Renal cortical epithelial cell (primary cell): ENCODE data around the gene RMND5A. TPM values are rescaled to one million over a fixed set of nuclear protein-coding genes. Genes with fewer than 3 reads are reported as not detected.
"Not testable (repeated sequence)": the region's sequence is repeated elsewhere in the genome, so short reads cannot be mapped to it uniquely, and the experiment has no call there.

Experiments used
- DNase-seq: peaks from one replicate; pipeline ENCODE4 v3.0.0-alpha.2; 2011; ENCODE audit warnings: low read depth
- total RNA-seq: library from RNA; depleted of rRNA; stranded (reverse); fragments of >200 nt; gene quantifications from 2 replicates; pipeline ENCODE4 v1.2.3, GENCODE V29; 2014

The RMND5A gene
- total RNA-seq, 1 donor from 2014 or later = 72.5 TPM

DNA sequence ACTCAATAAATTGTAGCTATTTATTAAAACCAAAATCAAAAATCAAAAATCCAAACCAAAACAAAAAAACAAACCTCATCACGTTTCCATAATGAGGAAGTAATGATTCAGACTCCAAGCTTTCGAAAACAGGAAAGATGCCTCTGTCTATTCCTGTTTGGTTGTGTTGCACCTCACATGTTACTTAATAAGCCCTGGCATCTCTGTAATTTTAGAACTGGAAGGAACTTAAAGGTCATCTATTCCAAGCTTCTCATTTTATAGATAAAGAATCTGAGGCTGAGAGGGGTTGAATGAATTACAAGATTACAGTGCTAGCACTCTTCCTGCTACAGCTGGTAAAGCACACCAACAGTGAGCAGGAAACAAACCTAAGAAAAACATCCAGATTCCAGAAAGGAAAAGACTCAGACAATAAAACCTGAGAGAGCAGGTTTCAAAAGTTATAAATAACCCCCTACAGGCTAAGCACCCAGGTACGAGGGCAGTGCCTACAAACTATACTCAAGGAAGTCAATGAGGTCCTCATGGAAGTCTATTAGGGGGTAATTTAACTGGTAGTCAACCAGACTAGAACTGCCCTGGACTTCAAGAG lies 5.4 kb upstream of the RMND5A start:
- not testable (repeated sequence) for DNase-seq

DNA sequence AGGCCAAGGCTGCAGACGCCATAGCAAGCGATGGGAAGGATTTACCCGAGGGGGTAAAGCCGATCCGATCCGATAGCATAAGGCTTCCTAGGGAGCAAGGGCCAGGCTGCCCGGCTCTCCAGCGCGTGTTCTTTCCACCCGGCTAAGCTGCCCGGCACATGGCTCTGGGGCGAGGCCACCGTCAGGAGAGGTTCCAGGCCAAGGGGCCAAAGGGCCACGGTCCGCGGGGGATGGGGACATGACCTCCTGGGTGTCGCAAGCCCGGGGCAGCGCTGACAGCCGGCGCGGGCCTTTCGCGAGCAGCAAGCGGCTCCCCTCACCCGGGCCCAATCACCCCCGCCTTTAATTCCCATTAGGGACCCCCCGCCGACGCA lies 841 bp upstream of the RMND5A start:
- not testable (repeated sequence) for DNase-seq

DNA sequence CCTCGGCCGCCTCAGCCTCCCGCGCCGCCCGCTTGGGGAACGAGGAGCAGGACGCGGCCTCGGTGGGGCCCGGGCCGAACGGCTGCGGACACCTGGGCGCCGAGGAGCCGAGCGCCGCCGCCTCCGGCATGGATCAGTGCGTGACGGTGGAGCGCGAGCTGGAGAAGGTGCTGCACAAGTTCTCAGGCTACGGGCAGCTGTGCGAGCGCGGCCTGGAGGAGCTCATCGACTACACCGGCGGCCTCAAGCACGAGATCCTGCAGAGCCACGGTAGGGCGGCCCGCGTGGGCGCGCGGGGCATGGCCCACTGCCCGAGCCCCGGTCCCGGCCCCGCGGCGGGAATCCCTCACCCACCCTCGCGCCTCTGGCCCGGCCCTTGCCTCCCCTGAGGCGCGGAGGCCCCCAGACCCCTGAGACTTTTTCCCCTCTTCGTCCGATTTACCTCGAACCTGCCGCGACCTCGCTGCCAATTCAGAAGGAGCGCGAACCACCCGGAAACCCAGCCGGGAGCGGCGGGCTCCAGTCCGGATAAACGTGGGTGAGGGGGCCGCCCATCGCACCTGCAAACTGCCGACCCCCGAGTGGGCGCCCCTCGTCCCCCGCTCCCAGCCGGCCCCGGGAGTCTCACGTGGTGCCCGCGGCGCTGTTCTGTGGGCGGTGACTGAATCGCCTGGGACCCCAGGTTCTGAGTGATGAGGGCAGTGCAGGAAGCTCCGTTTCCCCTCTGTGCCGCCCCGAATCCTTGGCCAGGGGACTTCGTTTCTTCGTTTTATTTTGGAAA lies 639 bp downstream of the RMND5A start:
- DNase-seq = not testable (repeated sequence)

DNA sequence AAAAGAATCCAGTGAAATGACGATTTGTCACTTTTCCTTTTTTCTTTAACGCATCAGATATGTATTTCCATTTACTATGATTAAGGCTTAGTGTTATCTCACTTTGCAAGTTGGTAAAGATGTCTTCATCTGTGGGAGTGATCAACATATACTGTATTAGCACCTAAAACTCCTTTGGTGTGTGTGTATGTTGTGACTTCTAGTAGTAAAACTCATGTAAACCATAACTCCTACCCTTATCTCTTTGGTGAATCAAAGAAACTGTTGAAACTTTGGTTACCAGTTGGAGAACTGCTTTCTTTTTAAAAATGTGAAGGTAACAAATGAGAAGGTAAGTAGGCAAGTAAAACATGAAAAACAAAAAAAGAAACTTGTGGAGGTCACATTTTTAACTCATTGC lies 5.6 kb downstream of the RMND5A start:
- DNase-seq = not testable (repeated sequence)

DNA sequence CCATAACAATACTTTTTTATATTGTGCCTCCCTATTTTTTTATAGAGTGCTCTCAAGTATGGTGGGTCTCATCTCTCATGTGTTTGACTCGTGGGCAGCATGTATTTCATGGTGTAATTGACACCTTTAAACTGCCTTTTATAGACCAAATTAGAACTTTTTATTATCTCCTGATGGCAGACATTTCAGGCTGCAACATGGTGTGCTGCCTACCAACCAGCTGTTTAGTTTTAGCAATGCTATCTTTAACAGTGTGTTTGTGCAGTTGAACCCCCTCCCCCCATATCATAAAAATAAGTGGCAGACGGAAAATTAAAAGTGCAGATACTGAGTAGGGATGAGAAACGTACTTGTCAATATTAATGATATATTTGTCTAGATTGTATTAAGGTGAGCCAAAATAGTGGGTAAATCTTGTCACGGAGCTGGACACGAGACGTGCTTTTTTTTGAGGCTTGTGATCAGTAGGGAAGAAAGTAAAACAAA lies 12.0 kb downstream of the RMND5A start:
- DNase-seq = not testable (repeated sequence)

DNA sequence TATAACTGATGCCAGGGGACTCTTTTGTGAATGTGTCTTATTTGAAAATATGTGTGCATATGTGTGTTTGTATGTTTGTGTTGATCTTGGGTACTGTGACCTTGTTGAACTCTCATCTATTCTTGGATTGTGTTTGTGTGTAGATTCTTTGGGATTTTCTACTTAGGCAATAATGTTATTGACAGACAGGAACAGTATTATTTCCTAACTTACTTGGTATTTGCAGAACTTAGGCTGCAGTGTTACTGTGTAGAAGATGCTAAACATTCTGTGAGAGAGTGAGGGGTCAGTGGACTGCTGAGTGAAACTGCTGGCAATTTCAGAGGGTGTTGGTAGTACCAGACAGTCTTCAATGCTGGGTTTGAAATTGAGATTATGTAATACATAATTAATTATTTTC lies 12.7 kb downstream of the RMND5A start:
- not testable (repeated sequence) for DNase-seq

DNA sequence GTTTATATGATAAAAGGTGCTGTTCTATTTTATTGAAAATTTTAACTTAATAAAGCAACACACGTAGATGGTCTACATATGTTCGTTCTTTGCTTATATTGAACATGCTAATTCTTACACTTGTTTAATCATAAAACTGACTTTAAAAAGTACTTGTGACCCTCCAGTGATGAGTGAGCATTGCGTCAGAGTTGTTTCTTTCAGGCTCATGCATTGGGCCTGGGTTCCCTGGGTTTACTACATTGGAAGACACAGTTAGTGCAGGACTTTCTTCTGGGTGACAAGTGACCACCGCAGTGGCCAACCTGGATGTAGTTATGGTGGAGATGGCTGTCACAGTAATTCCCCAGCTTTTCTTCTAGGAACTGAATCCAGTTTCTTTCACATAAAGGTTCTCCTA lies 13.4 kb downstream of the RMND5A start:
- not testable (repeated sequence) for DNase-seq

DNA sequence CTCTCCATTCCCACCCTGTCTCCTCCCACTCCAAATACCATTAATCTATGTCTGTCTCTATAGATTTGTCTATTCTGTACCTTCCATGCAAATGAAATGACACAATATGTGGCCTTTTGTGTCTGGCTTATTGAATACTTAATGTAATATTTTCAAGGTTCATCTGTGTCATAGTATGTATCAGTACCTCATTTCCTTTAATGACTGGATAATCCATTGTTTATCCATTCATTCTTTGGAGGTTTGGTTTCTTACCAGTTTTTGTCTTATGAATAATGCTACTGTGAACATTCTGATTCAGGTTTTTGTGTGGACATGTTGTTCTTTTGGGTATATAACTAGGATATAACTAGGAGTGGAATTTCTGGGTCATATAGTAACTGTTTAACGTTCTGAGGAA lies 14.8 kb downstream of the RMND5A start:
- not testable (repeated sequence) for DNase-seq

DNA sequence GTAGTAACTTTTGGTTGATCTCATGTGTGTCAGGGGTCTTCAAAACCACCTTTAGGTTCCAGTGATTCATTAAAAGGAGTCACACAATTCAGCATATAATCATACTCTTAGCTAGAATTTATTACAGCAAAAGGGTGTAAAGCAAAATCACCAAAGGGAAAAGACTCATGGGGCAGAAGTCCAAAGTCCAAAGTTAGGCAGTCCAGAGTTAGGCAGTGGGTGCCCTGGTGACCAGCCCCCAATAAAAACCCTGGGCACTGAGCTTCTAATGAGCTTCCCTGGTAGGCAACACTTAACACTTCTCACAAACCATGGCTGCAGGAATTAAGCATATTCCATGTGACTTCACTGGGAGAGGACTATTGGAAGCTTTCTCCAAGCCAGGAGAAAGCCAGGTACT lies 19.4 kb downstream of the RMND5A start:
- DNase-seq = not testable (repeated sequence)

DNA sequence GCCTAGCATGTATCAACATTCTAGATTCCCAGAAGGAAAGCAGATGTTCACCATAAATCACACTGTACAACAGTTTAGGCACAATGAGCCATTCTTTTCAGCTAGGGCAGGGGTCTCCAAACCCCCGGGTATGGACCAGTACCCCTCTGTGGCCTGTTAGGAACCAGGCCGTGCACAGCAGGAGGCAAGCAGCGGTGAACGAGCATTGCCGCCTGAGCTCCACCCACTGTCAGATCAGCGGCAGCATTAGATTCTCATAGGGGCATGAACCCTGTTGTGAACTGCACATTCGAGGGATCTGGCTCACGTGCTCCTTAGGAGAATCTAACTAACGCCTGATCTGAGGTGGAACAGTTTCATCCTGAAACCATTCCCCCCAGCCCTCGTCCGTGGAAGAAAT lies 19.8 kb downstream of the RMND5A start:
- DNase-seq = not testable (repeated sequence)

DNA sequence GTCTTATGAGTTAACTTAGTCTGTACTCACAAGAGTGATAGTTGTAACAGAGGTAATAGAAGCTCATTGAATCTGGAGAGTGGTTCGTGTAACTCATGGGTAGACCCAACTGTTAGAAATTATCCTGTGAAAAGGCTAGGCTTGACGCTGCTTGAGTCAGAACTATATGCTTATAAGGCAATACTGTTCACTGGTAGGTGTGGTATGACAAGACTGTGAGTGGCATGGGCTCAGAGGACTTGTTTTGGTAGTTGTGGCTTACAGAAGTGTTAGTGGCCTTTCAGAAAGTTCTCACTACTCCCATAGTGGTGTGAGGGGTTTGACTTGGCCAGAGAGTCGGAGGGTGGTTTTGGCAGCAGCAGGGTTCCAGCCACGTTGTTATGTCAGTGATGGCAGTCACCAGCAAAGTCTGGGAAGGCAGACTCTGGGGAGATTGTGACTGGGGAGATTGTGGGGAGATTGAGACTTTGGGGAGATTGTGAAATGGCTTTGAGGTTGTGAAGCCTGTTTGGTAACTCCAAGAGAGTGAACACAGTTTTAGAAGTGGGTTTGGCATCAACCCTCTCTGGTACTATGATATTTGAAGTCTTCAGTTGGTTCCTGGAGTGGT lies 21.9 kb downstream of the RMND5A start:
- not testable (repeated sequence) for DNase-seq

DNA sequence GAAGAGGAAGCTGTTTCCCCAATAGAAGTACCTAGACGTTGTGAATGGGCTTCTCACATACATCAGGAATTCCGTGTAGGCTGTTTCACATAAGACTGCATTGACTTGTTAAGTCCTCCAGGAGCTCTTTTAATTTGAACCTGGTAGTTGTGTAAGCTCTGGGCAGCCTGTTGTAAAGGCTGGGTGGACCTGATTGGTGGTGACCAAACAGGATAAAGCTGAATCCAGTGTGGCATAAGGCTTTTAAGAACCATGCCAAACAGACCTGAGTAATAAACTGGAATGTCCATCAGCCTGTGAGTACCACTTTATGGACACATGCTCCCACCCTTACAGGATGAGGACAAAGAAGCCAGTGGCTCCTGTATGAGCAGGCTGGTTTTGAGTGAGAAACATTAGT lies 24.1 kb downstream of the RMND5A start:
- DNase-seq = no peak

DNA sequence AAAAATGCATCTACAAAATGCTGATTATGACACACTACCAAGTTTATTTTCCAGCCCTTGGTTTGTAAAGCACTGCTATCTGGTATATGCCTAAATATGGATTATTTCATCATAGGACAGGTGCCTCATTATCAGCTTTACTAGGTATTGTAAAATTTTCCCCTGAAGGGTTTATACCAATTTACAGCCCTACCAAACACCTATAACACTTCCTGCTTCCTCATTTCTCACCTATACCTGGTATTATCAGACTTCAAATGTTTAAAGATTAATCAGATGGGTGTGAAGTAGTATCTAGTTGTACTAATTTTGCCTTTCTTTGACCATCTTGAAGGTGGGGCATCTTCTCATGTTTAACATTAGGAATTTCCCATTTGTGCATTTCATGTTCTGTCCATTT lies 26.8 kb downstream of the RMND5A start:
- no peak for DNase-seq

DNA sequence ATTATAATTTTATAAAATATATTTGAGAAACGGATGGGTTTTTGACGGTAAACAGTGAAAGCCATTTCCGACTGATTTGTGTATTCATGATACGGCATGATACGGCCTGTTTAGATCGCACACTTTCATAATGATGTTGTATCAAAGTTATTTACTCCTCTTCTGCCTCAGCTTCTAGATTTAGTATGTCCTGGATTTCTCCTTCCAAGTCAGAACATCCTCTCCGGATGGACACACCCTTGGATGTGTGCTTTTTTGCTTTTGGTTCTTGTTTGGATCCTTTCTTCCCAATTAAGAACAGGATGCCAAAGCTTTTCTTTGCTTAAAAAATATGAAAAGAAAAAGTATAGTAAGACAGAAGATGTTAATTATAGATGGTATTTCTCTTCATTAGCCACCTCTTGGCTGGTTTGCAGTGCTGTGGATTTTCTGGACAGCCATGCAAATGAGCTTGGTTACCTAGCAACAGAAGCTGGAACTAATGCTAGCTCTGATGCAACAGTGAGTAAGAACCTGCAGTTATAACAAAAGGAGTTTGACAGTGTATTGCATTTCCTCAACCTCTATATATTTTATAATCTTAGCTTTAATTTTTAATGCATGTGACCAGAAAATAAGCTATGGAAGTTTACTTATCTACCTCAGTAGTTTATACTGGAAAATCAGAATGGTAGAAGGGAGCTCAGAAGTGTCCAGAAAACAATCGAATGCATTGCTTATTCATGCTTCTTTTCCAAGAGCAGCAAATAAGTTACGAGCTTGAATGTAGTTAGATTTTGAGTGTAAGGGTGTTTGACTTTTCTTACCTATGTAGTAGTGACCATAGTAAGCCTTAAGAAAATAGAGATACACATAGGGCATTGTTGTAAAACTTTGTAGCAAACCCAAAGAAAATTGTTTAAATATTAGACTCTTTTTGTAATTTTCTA lies 27.9 kb downstream of the RMND5A start:
- peak; percentile 88 for DNase-seq

DNA sequence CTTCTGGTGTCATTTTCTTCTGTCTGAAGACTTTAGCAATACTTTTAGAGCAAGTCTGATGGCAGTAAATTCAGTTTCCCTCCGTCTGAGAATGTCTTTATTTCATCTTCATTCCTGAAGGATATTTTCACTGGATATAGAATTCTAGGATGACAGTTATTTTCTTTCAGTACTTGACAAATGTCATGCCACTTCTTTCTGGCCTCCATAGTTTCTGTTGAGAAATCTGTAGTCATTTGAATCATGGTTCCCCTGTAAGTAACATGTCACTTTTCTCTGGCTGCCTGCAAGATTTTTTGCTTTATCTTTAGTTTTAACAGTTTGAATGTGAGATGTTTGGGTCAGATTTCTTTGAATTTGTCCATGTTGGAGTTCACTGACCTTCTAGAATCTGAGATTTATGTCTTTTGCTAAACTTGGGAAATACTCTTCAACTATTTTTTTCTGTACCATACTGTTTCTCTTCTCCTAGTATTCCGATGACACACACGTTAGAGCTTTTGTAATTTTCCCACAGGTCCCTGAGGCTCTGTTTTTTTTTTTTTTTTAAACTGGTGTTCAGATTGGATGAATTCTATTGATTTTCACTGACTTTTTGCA lies 30.2 kb downstream of the RMND5A start:
- peak; percentile 51 for DNase-seq

DNA sequence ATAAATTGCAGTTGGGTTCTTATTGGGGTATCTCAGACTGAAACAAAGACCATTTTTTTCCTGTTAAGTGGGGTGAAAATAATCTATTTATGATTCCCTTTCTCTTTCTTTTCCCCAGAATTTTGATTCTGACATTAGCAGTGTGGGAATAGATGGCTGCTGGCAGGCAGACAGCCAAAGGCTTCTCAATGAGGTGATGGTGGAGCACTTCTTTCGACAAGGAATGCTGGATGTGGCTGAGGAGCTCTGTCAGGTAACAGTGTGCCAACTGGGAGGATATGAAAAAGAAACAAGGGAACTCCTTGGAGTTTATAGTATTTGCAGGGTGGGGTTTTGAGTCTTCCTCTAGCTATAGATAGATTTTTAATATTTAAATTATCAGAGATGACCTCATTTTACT lies 31.7 kb downstream of the RMND5A start:
- DNase-seq = no peak

DNA sequence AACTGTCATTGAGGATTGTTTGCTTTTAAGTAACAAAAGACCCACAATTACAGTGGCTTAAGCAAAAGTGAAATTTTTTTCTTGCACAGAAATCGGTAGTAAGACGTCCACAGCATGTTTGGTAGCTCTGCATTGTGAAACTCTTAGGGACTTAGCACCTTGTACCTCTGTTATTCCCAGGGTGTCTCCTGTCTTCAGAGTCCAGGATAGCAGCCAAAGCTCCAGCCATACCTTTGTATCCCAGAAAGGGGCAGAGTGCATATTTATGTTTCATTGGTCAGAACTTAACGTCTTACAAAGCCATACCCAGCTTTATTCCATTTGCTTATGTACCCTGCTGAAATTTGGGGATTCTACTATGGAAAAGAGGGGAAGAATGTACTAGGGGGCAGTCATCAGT lies 32.8 kb downstream of the RMND5A start:
- DNase-seq = no peak

DNA sequence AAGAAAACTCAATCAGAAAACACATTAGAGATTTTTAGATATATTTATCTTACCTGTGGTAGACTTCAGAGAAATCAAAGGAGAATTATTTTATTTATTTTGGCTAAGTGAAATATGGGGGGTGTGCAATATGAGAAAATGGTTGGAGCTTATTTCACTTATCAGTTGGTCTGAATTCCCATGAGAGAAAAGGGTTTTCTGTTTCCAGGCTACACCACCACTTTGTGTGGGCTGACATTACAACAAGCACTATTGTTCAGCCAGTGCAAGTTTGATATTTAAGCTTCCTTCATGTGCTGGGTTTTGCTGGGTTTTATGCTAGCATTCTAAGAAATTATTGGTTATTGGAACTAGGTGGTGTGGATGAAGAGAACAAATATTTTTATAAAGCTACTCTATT lies 33.5 kb downstream of the RMND5A start:
- no peak for DNase-seq

DNA sequence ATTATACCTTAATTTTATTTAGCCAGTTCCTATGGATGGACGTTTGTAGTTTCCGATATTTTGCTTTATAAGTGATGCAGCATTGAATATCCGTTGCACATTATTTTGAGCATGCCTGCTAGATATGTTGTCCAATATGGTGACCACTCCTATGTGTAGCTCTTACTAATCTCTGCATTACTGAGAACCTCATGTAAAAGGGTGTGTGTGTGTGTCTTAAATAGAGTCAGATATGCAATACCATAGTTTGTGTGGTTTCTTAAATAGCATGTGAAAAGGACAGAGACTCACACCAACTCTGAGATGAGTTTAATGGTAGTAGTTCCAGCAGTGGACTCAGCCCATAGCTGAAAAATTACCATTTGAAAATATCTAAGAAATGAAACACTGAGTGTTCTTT lies 38.3 kb downstream of the RMND5A start:
- DNase-seq = no peak

DNA sequence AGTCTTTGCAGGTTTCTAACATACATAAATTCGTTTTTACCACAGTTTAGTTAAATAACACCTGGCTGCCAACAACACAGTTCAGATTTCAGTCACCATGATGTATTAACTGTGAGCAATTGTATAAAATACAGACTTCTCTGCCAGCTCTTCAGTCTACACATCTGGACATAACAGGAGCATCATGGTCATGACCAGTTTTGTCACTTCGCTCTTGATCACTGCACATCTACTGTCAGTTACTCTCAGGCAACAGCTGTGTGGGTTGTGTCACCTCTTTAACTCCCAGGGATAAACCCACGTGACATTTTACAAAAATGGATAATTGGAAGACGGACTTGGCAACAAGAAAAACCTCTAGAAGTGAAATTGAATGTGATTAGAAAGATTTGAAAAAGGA lies 40.3 kb downstream of the RMND5A start:
- no peak for DNase-seq

DNA sequence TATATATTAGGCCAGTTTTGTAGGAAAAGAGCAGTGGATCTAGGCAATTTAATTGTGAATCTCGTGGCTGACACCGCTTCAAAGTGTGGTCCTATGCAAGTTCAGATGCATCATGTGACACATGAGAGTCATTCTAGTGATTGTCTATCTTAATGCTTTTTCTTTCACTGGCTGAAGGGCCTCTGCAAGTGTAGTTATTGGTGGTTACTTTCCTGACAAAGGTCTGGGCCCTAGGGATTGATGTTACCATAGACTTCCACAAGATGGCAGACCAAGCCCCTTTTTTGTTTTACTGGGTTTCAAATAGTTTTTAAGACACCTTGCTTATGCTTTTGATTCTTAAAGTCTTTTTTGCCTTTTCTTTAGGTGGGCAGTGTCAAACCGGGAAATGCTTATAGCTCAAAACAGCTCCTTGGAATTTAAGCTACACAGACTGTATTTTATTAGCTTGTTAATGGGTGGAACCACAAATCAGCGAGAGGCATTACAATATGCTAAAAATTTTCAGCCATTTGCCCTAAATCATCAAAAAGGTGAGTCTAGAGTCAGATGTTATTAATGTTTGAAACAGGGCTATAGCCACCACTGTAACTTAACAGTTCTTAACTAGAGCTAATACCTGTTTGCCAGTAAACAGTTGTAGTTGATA lies 44.7 kb downstream of the RMND5A start:
- peak; percentile 54 for DNase-seq
